ENCODE results near the gene CCDC106.

CCDC106 gene

GRCh38 chr19:55613930-55614710 is 33.9 kb upstream of the CCDC106 start:
- DNase-seq (ENCODE audit: low read depth, low spot score): no peak

- DNase-seq (ENCODE audit: low read depth, low spot score): no peak
These were observed 33.1 kb upstream of the CCDC106 start for GRCh38 chr19:55614711-55615542.

- DNase-seq (ENCODE audit: low read depth, low spot score): no peak
These were observed 32.2 kb upstream of the CCDC106 start for GRCh38 chr19:55615543-55616394.

GRCh38 chr19:55616395-55616875 is 31.6 kb upstream of the CCDC106 start:
- no peak for DNase-seq (ENCODE audit: low read depth, low spot score)

GRCh38 chr19:55617426-55617825 is 30.6 kb upstream of the CCDC106 start:
- DNase-seq (ENCODE audit: low read depth, low spot score): no peak

GRCh38 chr19:55618426-55618825 is 29.6 kb upstream of the CCDC106 start:
- no peak for DNase-seq (ENCODE audit: low read depth, low spot score)

- no peak for DNase-seq (ENCODE audit: low read depth, low spot score)
These were observed 28.7 kb upstream of the CCDC106 start for GRCh38 chr19:55619286-55619685.

GRCh38 chr19:55620410-55621204 is 27.4 kb upstream of the CCDC106 start:
- DNase-seq (ENCODE audit: low read depth, low spot score): no peak

- DNase-seq (ENCODE audit: low read depth, low spot score): no peak
These were observed 26.8 kb upstream of the CCDC106 start for GRCh38 chr19:55621205-55621672.

- no peak for DNase-seq (ENCODE audit: low read depth, low spot score)
These were observed 26.3 kb upstream of the CCDC106 start for GRCh38 chr19:55621673-55622231.

- no peak for DNase-seq (ENCODE audit: low read depth, low spot score)
These were observed 25.6 kb upstream of the CCDC106 start for GRCh38 chr19:55622242-55622969.

GRCh38 chr19:55623130-55623529 is 24.9 kb upstream of the CCDC106 start:
- no peak for DNase-seq (ENCODE audit: low read depth, low spot score)

GRCh38 chr19:55623561-55623960 is 24.5 kb upstream of the CCDC106 start:
- no peak for DNase-seq (ENCODE audit: low read depth, low spot score)

GRCh38 chr19:55624109-55625003 is 23.7 kb upstream of the CCDC106 start, which contains the start of gene ZNF784:
Gene ZNF784 (minus strand): TSS chr19:55624566. CDS start chr19:55624561, 5 bp downstream.
- DNase-seq (ENCODE audit: low read depth, low spot score): no peak

GRCh38 chr19:55625004-55625326 is 23.0 kb upstream of the CCDC106 start:
- DNase-seq (ENCODE audit: low read depth, low spot score): no peak

- DNase-seq (ENCODE audit: low read depth, low spot score): no peak
These were observed 21.7 kb upstream of the CCDC106 start for GRCh38 chr19:55626350-55626749.

- no peak for DNase-seq (ENCODE audit: low read depth, low spot score)
These were observed 15.6 kb upstream of the CCDC106 start for GRCh38 chr19:55632463-55632834.

- no peak for DNase-seq (ENCODE audit: low read depth, low spot score)
These were observed 14.2 kb upstream of the CCDC106 start for GRCh38 chr19:55633861-55634260.

- no peak for DNase-seq (ENCODE audit: low read depth, low spot score)
These were observed 12.7 kb upstream of the CCDC106 start for GRCh38 chr19:55635334-55635717.

Measured in iPS DF 19.7 (cell line).